Neutrophil (primary cell): ENCODE results near the gene NRXN3.

Source experiments
- H3K27ac ChIP-seq: fragments of 200-600 bp; sonication (generic); 2 replicates; pipeline ENCODE4 v1.5.1; 2016; ENCODE audit warnings: mild to moderate bottlenecking, moderate library complexity
- H3K27me3 ChIP-seq: fragments of 200-600 bp; sonication (generic); 2 replicates; pipeline ENCODE4 v1.6.0; 2016; ENCODE audit warnings: mild to moderate bottlenecking
- H3K36me3 ChIP-seq: fragments of 200-600 bp; sonication (generic); 2 replicates; pipeline ENCODE4 v1.5.1; 2017
- H3K4me1 ChIP-seq, 2 experiments: fragments of 200-600 bp in 1 of 2; sonication (generic) in 1 of 2; 1 replicate in 1 of 2; 2 replicates in 1 of 2; pipeline versions ENCODE4 v1.5.1 to v1.6.1; 2013 to 2016; ENCODE audit warnings: low read depth in 1 of 2, low read length in 1 of 2, mild to moderate bottlenecking in 1 of 2, moderate library complexity in 1 of 2; ENCODE audit not compliant: control insufficient read depth in 1 of 2, insufficient read depth in 1 of 2
- H3K4me3 ChIP-seq, 2 experiments: fragments of 200-600 bp in 1 of 2; sonication (generic) in 1 of 2; 1 replicate in 1 of 2; 2 replicates in 1 of 2; pipeline ENCODE4 v1.5.1; 2013 to 2016; ENCODE audit warnings: low read depth in 1 of 2, low read length in 1 of 2, mild to moderate bottlenecking in 1 of 2, moderate library complexity in 1 of 2
- H3K9me3 ChIP-seq: fragments of 200-600 bp; sonication (generic); 2 replicates; pipeline ENCODE4 v1.5.1; 2016
- TF ChIP-seq, protein P1 (sequence below): fragments of 200-600 bp; sonication (generic); IDR thresholded peaks from 2 replicates; pipeline ENCODE4 v1.5.1; 2016; ENCODE audit warnings: antibody characterized with exemption

The NRXN3 gene

DNA sequence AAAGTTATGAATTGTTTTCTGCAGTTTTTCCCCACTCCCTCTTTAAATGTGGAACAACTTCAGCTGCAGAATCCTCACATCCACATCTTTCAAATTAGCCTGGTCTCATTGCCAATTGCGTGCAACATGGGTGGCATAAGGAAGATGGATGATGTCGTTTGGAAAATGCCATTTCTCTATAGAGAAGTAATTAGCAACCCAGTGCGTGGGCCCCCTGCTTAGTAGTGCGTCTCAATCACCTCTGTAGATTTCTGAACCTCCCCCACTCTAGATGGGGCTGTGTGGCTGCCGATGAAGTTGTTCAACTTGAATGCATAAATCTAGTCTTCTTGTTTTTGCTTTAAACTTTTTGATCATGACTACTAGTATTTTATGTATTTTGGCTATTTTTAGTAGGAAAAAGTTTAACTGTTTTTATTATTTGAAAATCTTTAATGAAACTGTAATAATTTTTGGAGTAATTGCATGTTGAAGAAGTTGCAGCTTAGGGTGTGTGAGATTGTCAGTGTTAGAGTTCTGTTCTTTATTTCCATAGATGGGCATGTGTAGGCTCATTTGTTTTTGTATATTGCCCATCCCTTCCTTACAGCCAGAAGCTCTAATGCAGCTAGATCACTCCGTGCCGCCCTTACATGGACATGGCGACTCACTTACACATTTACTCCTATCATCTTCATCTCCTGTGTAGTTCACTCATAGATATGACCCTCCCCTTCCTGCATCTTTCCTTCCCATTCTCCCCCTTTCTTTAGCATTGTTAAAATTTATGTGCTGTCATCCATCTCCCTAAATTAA, 1683.0 kb downstream of the NRXN3 start:
- H3K4me1 ChIP-seq: no peaks in the 10 kb centered on the region
- TF ChIP-seq, protein P1, sequence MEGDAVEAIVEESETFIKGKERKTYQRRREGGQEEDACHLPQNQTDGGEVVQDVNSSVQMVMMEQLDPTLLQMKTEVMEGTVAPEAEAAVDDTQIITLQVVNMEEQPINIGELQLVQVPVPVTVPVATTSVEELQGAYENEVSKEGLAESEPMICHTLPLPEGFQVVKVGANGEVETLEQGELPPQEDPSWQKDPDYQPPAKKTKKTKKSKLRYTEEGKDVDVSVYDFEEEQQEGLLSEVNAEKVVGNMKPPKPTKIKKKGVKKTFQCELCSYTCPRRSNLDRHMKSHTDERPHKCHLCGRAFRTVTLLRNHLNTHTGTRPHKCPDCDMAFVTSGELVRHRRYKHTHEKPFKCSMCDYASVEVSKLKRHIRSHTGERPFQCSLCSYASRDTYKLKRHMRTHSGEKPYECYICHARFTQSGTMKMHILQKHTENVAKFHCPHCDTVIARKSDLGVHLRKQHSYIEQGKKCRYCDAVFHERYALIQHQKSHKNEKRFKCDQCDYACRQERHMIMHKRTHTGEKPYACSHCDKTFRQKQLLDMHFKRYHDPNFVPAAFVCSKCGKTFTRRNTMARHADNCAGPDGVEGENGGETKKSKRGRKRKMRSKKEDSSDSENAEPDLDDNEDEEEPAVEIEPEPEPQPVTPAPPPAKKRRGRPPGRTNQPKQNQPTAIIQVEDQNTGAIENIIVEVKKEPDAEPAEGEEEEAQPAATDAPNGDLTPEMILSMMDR: no peak
- H3K27me3 ChIP-seq: no peaks in the 10 kb centered on the region
- no peak overlapping the region for H3K27ac ChIP-seq
- no peak overlapping the region for H3K4me3 ChIP-seq
- H3K9me3 ChIP-seq: no peaks in the 10 kb centered on the region
- H3K36me3 ChIP-seq: no peaks in the 10 kb centered on the region

DNA sequence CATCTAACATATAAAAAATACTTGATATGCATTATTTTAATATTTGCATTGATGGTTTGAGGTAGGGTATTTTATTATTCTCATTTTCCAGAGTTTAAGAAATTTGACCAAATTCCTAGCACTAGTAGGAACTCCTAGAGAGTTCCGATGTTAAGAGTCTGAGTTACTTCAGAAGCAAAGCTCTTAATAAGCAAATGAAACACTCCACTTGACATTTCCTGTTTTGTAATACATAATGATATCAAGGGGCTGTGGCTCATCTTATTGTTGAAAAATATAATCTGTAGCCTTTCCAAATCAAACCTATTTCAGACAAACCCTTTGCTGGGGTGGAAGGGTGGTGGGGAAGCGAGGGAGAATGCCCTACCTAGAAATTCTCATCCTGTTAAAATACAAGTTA, 1685.6 kb downstream of the NRXN3 start:
- no peaks in the 10 kb centered on the region for H3K4me1 ChIP-seq
- no peak overlapping the region for H3K27ac ChIP-seq
- TF ChIP-seq, protein P1: no peak
- no peaks in the 10 kb centered on the region for H3K27me3 ChIP-seq
- H3K36me3 ChIP-seq: no peaks in the 10 kb centered on the region
- H3K9me3 ChIP-seq: no peaks in the 10 kb centered on the region
- H3K4me3 ChIP-seq: no peak overlapping the region

DNA sequence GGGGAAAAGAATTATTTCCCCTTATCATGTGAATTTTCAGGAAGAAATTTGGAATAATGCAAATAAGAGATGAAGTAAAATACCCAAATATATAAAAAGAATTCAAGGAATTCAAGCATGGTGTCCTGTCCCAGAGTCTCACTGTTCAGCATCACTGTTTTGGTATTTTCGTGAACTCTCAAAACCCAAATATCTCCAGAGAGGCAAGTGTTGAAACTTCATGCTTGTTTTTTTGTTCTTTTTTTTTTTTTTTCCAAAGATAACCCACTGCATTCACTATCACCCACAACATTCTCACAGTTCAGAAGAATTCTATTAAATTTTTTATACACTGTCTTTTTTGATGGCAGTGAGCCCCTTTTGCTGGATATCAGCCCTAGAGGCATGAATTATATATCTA, 1686.2 kb downstream of the NRXN3 start:
- Histone ChIP-seq H3K27me3 (no peaks in the 10 kb centered on the region), H3K4me1 (no peaks in the 10 kb centered on the region), H3K27ac (no peak overlapping the region), H3K4me3 (no peak overlapping the region), H3K9me3 (no peaks in the 10 kb centered on the region), H3K36me3 (no peaks in the 10 kb centered on the region)
- TF ChIP-seq, protein P1: no peak

DNA sequence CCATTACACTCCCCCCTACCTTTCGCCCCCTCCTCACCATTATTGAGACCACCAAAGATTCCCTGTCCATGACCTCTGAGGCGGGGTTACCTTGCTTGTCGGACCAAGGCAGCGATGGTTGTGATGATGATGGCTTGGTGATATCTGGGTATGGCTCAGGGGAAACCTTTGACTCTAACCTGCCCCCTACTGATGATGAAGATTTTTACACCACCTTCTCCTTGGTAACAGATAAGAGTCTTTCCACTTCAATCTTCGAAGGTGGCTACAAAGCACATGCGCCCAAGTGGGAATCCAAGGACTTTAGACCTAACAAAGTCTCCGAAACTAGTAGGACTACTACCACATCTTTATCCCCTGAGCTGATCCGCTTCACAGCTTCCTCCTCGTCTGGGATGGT, 1690.9 kb downstream of the NRXN3 start:
- H3K27ac ChIP-seq: no peak overlapping the region
- no peaks in the 10 kb centered on the region for H3K4me1 ChIP-seq
- H3K27me3 ChIP-seq: no peaks in the 10 kb centered on the region
- no peak overlapping the region for H3K4me3 ChIP-seq
- no peaks in the 10 kb centered on the region for H3K9me3 ChIP-seq
- H3K36me3 ChIP-seq: no peaks in the 10 kb centered on the region
- TF ChIP-seq, protein P1: no peak

DNA sequence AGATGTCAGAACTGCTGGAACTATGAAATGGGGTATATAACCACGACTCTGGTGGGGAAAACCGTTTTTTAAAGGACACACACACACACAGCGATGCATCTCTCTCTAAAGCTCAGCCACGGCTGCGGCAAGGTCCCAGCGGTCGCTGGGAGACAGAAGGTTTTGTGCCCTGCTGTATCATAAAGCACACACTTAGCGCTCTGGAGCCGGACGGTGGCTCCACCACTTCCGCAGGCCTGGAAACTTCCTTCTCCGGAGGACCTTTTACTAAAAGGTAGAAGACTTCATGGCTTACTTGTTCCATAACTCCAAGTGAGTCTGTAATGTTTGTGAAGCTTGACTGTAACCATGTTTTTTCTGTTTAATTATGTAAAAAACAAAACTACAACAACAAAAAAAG, 1691.9 kb downstream of the NRXN3 start:
- no peaks in the 10 kb centered on the region for H3K27me3 ChIP-seq
- H3K4me3 ChIP-seq: no peak overlapping the region
- no peaks in the 10 kb centered on the region for H3K4me1 ChIP-seq
- no peak overlapping the region for H3K27ac ChIP-seq
- H3K36me3 ChIP-seq: no peaks in the 10 kb centered on the region
- no peaks in the 10 kb centered on the region for H3K9me3 ChIP-seq
- TF ChIP-seq, protein P1: no peak
